SH-SY5Y (cell line): ENCODE measurements around the gene TBCD.

Experiments used
- GATA2 ChIP-seq: IDR thresholded peaks from 2 replicates; pipeline ENCODE4 v1.6.1; 2011; ENCODE audit warnings: mild to moderate bottlenecking, low read depth, low read length
- GATA3 ChIP-seq: IDR thresholded peaks from 2 replicates; pipeline ENCODE4 v1.6.1; 2011; ENCODE audit warnings: low read depth, mild to moderate bottlenecking, low read length, moderate library complexity

Gene TBCD

DNA sequence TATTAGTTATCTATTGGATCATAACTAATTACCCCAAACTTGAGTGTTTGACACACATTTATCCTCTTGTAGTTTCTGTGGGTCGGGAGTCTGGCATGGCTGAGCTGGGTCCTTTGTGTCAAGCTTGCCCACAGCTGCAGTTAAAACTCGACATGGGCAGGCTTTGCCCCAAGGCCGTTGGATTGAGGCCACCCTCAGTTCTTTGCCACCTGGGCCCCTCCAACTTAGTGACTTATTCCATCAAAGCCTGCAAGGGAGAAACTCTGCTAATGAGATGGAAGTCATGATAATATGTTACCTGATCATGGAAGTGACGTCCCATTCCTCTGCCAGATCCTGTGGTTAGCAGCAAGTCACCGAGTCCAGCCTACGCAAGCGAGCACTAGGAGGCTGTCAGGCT is 17.2 kb downstream of the TBCD start:
- TF ChIP-seq GATA2 (no peak), GATA3 (no peak)

DNA sequence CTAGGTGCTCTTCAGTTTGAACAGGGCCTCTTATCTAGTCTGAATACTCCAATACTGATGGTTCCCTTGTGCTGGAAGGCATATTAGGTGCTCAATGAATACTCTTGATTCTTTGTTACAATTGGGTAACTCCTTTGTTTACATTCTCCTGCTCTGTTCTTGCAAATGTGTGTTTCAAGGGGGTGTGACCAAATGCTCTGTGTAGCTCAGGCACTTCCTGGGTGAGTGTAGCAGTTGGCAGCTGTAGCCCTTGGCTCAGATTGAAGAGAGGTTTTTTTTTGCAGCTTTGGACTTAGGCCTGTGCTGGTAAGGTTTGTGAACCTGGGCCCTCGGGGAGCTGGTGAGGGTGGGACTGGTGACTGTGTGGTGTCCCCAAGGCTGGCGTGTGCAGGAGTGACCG is 20.2 kb downstream of the TBCD start:
- TF ChIP-seq GATA2 (no peak), GATA3 (no peak)

DNA sequence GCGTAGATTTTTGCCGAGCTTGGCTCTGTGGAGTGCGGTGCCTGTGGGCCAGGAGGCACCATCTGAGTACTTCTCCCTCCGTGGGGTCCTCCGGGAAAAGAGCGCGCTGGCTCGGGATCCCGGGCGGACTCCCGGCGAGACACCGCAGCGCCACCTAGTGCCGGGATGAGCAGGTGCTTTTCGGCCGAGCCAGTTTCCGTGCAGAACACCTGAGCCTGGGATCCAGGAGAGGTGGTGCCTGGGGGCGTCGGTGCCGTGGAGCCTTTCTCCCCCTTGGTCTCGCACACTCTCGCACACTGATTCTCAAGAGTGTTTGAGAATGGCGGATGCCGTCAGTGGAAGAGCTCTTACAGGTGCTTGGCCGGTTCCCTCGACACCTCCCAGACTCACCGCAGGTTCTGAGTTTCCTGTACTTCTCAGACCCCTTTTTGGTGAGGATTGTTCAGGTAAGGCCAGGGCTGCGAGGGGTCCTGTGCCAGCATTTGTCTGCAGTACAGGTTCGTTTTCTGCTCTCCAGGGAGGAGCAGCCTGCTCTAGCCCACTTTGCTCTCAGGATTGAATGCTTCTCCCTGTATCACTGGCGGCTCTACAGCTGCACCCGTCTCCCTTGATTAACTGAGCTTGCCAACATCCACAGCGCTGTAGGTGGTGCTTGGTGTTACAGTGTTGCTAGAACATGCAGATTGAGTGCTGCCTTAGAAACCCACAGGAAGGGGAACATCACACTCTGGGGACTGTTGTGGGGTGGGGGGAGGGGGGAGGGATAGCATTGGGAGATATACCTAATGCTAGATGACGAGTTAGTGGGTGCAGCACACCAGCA is 23.3 kb downstream of the TBCD start:
- TF ChIP-seq GATA3 (no peak), GATA2 (no peak)

DNA sequence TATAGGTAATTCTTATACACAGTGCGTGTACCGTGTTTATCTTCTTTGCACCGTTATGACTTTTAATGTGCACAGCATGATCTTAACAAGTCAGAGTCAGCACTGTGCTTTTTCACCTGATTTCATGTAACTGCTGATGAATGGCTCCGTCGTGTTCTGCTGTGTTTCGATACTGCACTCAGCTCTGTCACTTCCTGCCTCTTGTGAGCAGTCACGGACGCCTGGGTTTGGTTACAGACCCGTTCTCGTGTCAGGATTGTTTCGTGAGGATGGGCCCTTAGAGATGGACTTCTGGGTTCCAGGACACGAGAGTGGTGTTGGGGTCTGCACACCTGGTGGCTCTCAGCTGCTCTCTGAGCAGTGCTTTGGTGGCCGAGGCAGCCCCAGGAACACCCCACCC is 24.6 kb downstream of the TBCD start:
- TF ChIP-seq GATA3 (no peak), GATA2 (no peak)

DNA sequence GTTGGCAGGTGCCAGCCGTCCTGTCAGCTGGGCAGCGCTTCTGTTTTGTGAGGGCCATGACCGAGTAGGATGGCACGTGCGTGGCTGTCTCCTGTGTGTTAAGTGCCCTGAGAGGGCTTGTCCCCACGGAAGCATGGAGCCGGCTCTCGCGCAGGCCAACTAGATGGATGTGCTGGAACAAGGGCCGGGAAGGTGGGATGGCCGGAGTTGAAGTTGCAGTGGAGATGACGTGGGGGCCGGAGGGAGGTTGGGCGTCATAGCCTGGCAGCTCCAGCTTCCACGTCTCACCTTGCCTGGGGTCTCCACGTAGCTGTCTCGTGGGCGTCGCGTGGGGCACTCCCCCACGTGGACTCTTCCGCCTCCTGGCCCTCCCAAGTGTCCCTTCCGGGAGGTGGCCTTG is 27.7 kb downstream of the TBCD start:
- TF ChIP-seq GATA3 = no peak
- TF ChIP-seq GATA2 = no peak

DNA sequence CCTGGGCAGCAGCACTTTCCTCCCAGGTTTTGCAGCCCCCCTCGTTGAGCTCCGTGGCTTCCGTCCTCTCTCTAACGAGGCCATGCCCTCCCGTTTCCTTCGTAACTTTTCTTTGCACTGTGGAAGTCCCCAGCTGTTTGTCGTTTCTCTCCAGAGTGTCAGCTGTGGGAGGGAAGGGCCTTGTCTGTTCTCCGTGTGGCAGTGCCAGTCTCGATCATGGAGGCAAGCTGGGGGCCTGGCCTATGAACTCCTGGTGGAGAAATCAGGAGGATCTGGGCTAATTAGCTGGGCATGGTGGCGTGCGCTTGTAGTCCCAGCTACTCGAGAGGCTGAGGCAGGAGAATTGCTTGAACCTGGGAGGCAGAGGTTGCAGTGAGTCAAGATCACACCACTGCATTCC is 28.3 kb downstream of the TBCD start:
- TF ChIP-seq GATA3 (no peak), GATA2 (no peak)

DNA sequence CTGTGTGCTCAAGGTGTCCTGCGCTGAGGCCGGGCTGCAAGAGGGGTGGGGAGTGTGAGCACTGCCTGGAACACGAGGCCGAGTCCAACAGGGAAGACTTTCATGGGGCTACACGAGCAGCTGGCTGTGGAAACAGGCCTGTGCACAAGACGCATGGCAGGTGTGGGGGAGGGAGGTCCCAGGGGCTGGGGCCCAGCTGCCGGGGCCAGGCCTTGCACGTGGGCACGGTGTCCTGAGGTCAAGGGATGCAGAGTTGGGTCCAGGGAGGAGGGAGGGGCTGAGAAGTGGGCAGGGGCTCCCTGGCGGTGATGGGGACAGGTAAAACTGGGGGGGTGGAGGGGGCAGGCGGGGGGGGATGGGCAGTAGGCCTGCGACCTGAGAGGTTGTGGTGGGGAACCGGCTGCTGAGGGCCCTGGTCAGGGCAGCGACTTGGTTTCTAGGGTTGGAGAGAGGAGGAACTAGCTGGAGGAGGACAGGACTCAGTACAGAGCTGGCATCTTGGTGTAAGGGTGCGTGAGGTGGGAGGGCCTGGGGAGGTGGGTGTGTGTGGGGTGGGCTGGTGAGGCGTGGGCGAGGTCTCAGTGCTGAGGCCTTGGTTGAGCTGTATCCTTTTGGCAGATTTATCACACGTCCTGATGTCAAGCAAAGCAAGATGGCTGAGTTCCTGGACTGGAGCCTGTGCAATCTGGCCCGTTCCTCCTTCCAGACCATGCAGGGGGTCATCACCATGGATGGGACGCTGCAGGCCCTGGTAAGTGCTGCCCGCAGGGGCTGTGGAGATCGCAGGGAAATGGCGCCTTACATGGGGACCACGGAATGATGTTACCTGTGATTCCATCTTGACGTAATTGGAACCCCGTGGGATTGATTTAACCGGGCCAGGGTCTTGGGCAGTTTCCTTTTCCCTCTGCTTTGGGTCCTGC is 29.4 kb downstream of the TBCD start:
- no peak for TF ChIP-seq GATA2
- TF ChIP-seq GATA3 = no peak

DNA sequence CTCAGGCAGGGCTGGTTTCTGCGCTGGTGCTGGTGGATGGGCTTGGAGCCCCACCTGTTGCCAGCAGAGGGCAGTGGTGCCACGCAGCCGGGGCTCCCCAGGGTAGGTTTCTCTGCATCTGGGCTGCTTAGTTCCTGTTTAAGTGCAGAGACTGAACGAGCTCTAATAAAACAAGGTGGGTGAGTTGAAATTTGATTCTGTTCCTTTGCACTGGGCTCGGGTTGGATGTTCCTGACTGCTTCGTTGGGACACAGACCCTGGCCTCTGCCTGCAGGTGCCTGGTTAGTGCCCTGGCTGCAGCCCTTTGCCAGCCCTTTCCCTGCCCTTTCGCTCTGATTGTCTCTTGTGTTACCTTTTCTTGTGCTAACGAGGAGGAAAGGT is 30.0 kb downstream of the TBCD start:
- no peak for TF ChIP-seq GATA2

DNA sequence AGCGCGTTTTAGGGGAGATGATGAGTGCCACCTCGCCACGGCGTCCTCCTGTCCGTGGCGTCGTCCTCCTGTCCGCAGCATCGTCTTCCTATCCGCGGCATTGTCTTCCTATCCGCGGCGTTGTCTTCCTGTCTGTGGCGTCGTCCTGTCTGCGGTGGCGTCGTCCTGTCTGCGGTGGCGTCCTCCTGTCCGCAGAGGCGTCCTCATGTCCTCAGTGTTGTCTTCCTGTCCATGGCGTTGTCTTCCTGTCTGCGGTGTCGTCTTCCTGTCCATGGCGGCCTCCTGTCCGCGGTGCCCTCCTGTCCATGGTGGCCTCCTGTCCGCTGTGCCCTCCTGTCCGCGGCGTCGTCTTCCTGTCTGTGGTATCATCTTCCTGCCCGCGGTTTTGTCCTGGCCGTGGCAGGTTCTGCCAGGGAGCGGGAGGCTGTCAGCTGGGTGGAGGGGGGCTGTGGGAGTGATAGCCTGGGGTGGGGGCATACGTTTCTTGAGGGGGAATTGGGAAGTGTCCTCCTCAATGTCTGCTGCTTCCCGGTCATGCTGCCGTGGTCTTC is 30.9 kb downstream of the TBCD start:
- TF ChIP-seq GATA3 = no peak
- TF ChIP-seq GATA2 = no peak

DNA sequence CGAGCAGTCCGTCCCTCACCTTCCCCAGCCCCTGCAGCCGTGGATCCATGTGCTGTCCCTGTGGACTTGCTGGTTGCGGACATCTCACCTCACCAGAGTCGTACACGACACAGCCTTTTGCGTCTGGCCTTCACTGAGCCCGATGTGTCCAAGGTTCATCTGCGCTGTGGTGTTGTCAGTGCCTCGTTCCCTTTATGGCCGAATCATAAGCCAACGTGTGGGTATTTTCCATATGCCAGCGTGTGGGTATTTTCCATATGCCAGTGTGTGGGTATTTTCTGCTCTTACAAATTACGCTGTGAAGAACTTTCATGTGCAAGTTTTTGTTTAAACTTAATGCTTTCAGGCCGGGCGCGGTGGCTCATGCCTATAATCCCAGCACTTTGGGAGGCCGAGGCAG is 31.6 kb downstream of the TBCD start:
- TF ChIP-seq GATA2 (no peak), GATA3 (no peak)

DNA sequence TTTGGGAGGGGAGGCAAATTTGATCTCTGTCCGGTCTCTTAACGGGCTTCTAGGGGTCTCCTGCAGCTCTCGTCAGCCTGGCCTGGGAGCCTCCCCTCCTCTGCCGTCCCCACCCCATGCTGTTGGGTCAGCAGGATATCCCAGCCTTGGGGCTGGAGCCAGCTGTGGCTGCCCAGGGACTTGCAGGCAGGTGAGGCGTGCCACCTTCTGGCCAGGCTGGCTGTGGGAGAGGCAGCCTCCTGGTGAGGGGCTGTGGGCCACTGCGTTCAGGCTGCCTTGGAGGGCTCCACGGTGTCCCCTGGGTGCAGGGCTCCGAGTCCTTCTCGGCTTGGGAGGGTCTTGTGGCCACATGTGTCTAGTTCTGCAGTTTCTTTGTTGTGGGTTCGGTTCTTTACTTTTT is 34.6 kb downstream of the TBCD start:
- TF ChIP-seq GATA2 (no peak), GATA3 (no peak)

DNA sequence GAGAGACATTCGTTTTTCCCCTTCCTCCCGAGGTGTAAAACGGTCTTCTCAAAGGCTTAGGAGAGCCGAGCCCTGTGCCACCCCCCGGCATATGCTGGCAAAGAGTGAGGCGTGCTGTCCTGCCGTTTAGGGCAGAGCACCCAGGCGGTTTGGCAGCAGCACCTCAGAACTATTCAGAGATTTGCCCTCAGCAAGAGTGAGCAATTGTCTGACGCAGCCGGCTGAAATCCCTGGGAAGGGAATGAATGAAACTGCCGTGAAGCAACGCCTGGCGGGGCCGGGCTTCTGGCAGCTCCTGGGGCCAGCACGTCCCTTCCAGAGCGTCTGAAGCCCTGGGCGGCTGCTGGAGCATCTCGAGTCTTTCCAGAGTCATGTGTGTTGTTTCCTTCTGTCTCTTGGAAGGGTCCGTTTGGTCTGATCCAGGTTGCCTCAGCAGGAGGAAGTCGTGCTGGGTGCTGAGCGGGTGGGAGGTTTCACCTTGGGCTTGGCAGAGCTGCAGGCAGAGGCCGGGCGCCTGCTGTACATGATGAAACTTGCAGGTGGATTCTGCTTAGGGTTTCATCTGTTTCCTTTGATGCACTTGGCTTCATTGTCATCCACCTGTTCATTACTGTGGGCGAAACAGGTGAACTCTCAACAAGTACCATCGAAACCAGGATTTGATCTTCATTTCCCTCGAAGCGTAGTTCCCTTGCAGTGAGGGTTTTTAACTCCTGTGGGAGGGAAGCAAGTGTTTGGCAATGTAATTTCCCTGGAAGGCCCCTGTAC is 35.4 kb downstream of the TBCD start:
- TF ChIP-seq GATA2 = no peak
- TF ChIP-seq GATA3 = no peak

DNA sequence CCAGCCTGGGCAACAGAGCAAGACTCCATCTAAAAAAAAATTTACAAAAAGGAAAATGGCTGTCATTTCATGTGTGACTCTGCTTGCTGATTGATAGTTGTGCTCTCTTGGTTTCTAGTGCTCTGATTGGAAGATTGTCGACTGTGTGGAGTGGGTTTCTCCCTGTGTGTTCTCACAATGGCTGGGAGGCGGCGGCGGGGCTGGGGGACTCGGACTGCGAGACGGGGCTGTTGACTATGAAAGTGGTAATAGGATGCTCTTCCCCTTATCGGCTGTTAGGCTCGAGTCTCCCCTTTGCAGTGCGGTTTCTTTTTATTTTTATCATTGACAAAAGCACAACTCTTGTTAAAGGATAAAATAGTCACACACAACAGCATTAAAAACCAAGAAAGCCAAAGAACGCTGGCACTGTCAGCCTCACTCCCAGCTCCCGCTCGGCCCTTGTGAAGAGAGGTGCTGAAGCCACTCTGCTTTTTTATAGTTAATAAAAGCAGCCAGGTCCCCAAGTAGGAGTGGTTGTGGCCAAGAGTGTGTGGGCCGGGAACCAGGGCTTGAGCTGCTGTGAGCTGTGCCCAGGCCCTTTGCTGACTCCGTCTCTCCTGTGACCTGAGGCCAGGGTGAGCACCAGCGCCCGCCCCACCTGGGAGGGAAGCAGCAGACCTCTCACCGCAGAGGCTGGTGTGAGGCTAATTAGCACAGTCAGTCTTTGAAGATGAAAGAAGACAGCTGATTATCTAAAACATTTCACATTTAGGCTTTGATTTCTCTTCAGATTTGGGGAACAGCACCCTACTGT is 36.5 kb downstream of the TBCD start:
- no peak for TF ChIP-seq GATA2
- no peak for TF ChIP-seq GATA3
